ENCODE results near the gene TYW1B.
"Not testable (repeated sequence)": the region's sequence is repeated elsewhere in the genome, so short reads cannot be mapped to it uniquely, and the experiment has no call there.

GRCh38 chr7:72777167-72777566 lies 50.8 kb downstream of the TYW1B start:
- TF ChIP-seq CTCF, EZH2, EZH2phosphoT487 (IDR thresholded peaks at IDR 0.05): not testable (repeated sequence)
